ENCODE results near the gene KHK.

Gene KHK

GRCh38 chr2:27130396-27130795, 43.8 kb downstream of the KHK start:
- no peak for DNase-seq

- no peak for DNase-seq
These were observed 44.9 kb downstream of the KHK start for GRCh38 chr2:27131429-27131828.

- DNase-seq: no peak
These were observed 46.8 kb downstream of the KHK start for GRCh38 chr2:27133195-27133875.

GRCh38 chr2:27133905-27134780, 47.6 kb downstream of the KHK start, which contains the start of gene PREB:
Gene PREB, minus strand, starts transcription at chr2:27134636. Its CDS starts 215 bp downstream, at chr2:27134421.
- DNase-seq: peak; percentile 81

- no peak for DNase-seq
These were observed 48.4 kb downstream of the KHK start for GRCh38 chr2:27134781-27135477.

- DNase-seq: no peak
These were observed 48.9 kb downstream of the KHK start for GRCh38 chr2:27135478-27135955.

GRCh38 chr2:27136751-27137150, 50.2 kb downstream of the KHK start:
- no peak for DNase-seq

GRCh38 chr2:27137322-27137935, 50.9 kb downstream of the KHK start:
- no peak for DNase-seq

GRCh38 chr2:27138111-27138510, 51.5 kb downstream of the KHK start:
- no peak for DNase-seq

GRCh38 chr2:27139310-27139709, 52.7 kb downstream of the KHK start, which contains the start of gene PRR30:
Gene PRR30, minus strand, starts transcription at chr2:27139410. Its CDS starts 1,081 bp downstream, at chr2:27138329.
- DNase-seq: no peak

GRCh38 chr2:27143285-27143684, 56.7 kb downstream of the KHK start:
- DNase-seq: no peak

GRCh38 chr2:27145682-27146081, 59.1 kb downstream of the KHK start:
- DNase-seq: no peak

- DNase-seq: no peak
These were observed 61.4 kb downstream of the KHK start for GRCh38 chr2:27147935-27148334.

GRCh38 chr2:27148801-27149439, 62.3 kb downstream of the KHK start, which contains the start of gene TCF23:
Gene TCF23, plus strand, starts transcription at chr2:27149004. Its CDS starts 130 bp downstream, at chr2:27149134.
- no peak for DNase-seq

GRCh38 chr2:27149570-27150405, 63.2 kb downstream of the KHK start:
- DNase-seq: no peak

All from NCI-H526 treated with DMSO at 0.1 percent for 48 hours (cell line).